C4-2B (cell line): ENCODE measurements around the gene TNS1.

Experiments used
- H3K27ac ChIP-seq: fragments of 450-650 bp; 2 replicates; pipeline ENCODE4 v1.5.1; 2017
- ZFX ChIP-seq: fragments of 450-650 bp; IDR thresholded peaks from 2 replicates; pipeline ENCODE4 v1.6.1; 2017
- TF ChIP-seq, protein P1 (sequence below): fragments of 450-650 bp; conservative IDR thresholded peaks from 2 replicates; pipeline ENCODE4 v1.5.1; 2017; ENCODE audit warnings: mild to moderate bottlenecking

The TNS1 gene

GRCh38 chr2:217842017-217842416, 160.8 kb downstream of the TNS1 start:
- H3K27ac ChIP-seq, result no peak overlapping the region
- TF ChIP-seq ZFX, result no peak
- TF ChIP-seq, protein P1, sequence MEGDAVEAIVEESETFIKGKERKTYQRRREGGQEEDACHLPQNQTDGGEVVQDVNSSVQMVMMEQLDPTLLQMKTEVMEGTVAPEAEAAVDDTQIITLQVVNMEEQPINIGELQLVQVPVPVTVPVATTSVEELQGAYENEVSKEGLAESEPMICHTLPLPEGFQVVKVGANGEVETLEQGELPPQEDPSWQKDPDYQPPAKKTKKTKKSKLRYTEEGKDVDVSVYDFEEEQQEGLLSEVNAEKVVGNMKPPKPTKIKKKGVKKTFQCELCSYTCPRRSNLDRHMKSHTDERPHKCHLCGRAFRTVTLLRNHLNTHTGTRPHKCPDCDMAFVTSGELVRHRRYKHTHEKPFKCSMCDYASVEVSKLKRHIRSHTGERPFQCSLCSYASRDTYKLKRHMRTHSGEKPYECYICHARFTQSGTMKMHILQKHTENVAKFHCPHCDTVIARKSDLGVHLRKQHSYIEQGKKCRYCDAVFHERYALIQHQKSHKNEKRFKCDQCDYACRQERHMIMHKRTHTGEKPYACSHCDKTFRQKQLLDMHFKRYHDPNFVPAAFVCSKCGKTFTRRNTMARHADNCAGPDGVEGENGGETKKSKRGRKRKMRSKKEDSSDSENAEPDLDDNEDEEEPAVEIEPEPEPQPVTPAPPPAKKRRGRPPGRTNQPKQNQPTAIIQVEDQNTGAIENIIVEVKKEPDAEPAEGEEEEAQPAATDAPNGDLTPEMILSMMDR, result no peak

DNA sequence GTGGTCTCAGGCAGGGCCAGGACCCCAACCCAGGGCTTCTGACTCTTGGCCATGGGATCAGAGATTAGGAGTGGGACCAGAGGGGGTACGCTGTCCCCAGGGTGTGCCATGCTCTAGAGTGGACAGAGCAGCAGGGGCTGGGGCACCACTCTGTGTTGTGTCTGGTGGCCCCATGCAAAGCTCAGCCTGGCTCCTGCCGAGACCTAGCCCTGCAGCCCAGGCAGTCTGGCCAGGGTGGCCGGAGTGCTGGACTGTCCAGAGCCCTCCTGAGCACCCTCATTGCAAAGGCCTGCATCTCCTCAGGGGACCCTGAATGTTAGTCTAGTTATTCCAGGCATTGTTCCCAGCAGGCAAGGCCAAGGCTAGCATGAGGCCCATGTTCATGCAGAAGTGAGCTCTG, 162.3 kb downstream of the TNS1 start:
- TF ChIP-seq ZFX, result no peak
- TF ChIP-seq, protein P1, result no peak
- no peak overlapping the region for H3K27ac ChIP-seq

DNA sequence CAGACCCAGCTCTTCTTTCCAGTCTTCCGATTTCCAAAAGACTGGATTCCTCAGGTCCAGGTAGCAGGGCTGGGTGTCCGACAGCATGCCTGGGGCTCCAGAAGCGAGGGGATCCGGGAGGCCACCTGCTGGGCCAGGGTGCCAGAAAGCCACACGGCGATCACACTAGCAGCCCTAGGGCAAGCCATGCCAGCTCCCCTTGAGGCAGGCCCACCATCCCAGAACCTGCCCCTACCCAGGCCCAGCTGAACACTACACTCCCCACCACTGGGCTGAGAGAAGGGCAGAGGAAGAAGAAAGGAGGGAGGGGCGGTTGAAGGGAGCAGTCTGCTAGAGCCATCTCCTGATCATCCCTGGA, 163.1 kb downstream of the TNS1 start:
- no peak overlapping the region for H3K27ac ChIP-seq
- no peak for TF ChIP-seq ZFX
- TF ChIP-seq, protein P1, result no peak

DNA sequence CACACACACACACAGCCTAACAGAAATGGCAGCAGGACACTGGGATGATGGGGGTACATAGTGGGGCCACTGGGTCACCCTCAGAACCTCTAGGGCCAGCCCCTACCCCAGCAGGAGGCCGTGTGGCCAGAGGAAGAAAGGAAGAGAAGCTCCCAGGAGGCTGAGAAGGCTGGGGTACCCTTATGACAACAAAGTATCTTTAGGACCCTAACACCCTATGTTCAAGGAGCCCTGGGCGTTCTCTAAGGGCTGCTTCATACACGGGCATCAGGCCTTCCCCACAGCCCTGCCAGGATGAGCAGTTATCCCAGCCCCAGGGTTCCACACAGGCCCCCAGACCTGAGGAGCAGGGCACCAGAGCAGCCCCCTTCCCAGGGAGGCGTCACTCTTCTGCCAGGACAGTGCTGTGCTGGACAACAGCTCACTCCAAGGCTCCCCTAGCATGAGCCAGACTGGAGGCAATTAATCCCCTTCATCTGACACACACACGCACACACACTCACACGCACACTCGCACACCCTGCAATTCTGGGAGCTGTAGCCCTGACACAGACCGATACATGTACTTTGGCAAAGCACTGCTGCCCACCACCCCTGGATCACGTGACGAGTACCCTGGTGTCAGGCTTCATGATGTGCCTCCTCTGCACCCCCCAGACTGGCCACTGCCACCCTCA, 163.6 kb downstream of the TNS1 start:
- H3K27ac ChIP-seq, result no peak overlapping the region
- TF ChIP-seq ZFX, result no peak
- TF ChIP-seq, protein P1, result no peak

GRCh38 chr2:217838409-217838831, 164.4 kb downstream of the TNS1 start:
- H3K27ac ChIP-seq, result no peak overlapping the region
- TF ChIP-seq, protein P1, result no peak
- no peak for TF ChIP-seq ZFX

DNA sequence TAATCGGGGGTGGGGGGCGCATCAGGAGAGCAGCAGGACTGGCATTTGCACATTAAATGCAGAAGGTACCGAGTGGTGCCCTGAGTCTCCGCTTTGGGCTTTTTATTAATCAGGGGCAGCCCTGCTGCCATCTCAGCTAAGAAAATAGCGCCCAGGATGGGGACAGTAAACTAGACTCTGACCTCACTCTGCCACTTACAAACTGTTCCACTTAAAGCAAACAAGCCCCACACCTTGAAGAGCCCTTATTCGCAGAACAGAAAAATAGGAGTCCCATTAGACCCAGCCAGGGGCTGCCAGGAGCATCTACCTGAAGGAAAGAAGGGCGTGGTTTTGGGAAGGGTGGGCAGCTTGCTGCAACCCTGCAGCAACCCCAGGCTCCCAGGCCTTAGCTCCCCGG, 165.3 kb downstream of the TNS1 start:
- TF ChIP-seq, protein P1, result no peak
- no peak for TF ChIP-seq ZFX
- H3K27ac ChIP-seq, result no peak overlapping the region

DNA sequence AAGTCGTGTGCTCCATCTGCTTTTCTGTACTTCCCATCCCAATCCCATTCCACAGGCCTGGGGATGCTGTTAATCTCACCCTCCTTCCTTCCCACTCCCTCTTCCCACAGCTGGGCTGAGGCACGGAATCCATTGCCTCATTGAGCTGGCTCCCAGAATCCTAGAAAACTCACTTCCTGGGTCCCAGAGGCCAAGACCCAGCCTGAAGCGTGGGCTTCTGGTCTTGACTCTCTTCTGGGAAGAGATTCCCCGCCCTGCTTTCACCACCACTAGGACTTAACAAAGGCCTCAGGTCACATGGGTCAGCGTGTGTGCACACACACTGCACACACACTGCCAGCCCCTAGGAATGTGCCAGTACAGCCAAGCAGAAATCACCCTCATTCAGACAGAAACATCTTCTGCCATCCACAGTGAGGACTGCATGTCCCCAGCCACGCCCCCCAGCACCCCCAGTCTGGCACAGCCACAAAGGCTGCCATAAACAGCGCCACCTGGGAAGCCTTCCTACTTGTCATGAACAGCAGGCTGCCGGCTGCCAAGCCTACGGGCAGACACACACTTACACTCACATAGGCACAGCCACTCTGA, 165.8 kb downstream of the TNS1 start:
- no peak for TF ChIP-seq ZFX
- TF ChIP-seq, protein P1, result no peak
- H3K27ac ChIP-seq, result no peak overlapping the region
